ENCODE measurements around the gene CD180.

Gene CD180

DNA sequence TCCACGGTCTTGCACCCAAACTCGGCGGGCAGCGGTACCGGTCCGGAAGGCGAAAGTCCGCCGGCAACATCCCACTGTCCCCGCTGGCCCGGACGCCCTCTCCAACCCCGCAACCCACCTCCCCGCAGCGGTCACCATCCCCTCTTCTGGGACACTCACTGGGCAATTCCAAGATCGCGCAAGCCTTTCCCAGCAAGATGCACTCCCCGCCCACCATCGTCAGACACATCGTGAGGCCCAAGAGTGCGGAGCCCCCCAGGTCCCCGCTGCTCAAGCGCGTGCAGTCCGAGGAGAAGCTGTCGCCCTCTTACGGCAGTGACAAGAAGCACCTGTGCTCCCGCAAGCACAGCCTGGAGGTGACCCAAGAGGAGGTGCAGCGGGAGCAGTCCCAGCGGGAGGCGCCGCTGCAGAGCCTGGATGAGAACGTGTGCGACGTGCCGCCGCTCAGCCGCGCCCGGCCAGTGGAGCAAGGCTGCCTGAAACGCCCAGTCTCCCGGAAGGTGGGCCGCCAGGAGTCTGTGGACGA lies 33.3 kb downstream of the CD180 start:
- Histone ChIP-seq H2BK15ac (ENCODE audit: low read depth, poor library complexity, severe bottlenecking) (no peak overlapping the region), H3K23ac (ENCODE audit: low read length in 2 of 2) (no peak overlapping the region)

DNA sequence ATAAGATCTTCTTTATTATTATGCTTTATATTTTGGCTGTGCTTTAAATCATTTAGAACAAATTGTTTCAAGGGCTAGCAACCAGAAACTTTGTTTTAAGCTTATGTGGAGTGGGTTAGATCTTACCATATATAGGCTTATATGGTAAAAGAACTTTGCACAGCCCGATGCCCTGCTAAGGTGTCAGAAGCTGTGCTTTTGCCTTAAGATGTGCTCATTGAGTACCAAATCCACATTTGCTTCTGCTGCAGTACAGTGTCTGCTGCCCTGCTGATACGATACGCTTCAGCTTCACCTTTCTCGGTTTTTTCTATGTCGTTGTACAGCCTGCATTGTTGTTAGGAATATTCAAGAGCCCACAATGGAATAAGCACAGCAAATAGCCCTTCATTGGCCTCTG lies 34.8 kb downstream of the CD180 start:
- 97% methylated on average over 5 of the region's 5 CpGs for WGBS
- H3K4ac ChIP-seq (ENCODE audit: low read depth in 1 of 2, low read length in 2 of 2): no peak overlapping the region

More for the DNA sequence above, 33.3 kb downstream of the CD180 start:
- no peaks in the 10 kb centered on the region for H3K4me1 ChIP-seq (ENCODE audit: control insufficient read depth, insufficient read depth, low read depth, low read length)
- H2BK12ac ChIP-seq (ENCODE audit: low read length in 2 of 2): no peak overlapping the region
- no peak overlapping the region for H2BK5ac ChIP-seq (ENCODE audit: low read depth, low read length, poor library complexity, severe bottlenecking)
- no peak overlapping the region for H3K14ac ChIP-seq (ENCODE audit: low read length in 2 of 2)
- DNase-seq: no peak
- H3K9me3 ChIP-seq (ENCODE audit: control insufficient read depth, low read length): no peaks in the 10 kb centered on the region
- peaks cover 2% of the 10 kb centered on the region for H3K79me1 ChIP-seq (replicated peaks; ENCODE audit: low read length, poor library complexity, severe bottlenecking)
- no peak overlapping the region for H3K27ac ChIP-seq (ENCODE audit: low read length, poor library complexity, severe bottlenecking)
- H3K18ac ChIP-seq (ENCODE audit: low read depth in 1 of 2, low read length in 2 of 2): no peak overlapping the region
- 98% methylated on average over 44 of the region's 44 CpGs for WGBS
- no peak overlapping the region for H4K8ac ChIP-seq (ENCODE audit: low read length)
- no peak overlapping the region for H3K4ac ChIP-seq (ENCODE audit: low read depth in 1 of 2, low read length in 2 of 2)
- no peak overlapping the region for H4K91ac ChIP-seq (ENCODE audit: low read length)
- H3K4me2 ChIP-seq (ENCODE audit: low read length, poor library complexity, severe bottlenecking): no peak overlapping the region
- H2AFZ ChIP-seq (ENCODE audit: low read depth, low read length): no peak overlapping the region
- no peak overlapping the region for H3K9ac ChIP-seq (ENCODE audit: low read length)
- no peak overlapping the region for H2BK120ac ChIP-seq (ENCODE audit: low read depth, low read length)
- H3K27me3 ChIP-seq (ENCODE audit: control insufficient read depth in 1 of 2, insufficient read depth in 1 of 2, low read length in 2 of 2): no peaks in the 10 kb centered on the region
- H2AK5ac ChIP-seq (ENCODE audit: low read length, severe bottlenecking): no peak overlapping the region
- H3K36me3 ChIP-seq (ENCODE audit: control insufficient read depth in 1 of 2, insufficient read depth in 2 of 2, low read depth in 1 of 2, low read length in 2 of 2): peaks cover 45 to 61% of the 10 kb centered on the region in 2 experiments
- H3K4me3 ChIP-seq (ENCODE audit: insufficient read depth in 1 of 2, low read depth in 1 of 2, low read length in 2 of 2): peak overlapping the region in 1 of 2 experiments; percentile 35

DNA sequence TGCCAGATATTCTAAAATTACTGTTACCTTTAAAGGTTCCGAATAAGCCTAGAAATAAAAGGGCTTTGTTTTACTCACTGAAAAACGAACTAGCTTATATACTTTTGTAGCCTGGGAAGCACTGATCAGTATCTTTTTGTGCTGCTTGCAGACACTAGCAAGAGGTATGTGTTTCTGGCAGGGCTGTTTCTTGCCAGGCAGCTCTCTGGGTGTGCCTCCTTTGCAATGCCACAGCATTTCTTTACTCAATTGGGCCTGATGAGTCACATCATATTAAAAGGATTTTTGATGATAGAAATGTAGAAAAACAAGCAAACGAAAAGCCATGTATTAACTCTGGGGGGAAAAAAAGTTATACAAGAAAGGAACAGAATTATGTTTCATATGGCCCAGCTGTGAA lies 35.6 kb downstream of the CD180 start:
- no peak overlapping the region for H3K4ac ChIP-seq (ENCODE audit: low read depth in 1 of 2, low read length in 2 of 2)
- no peak overlapping the region for H2BK12ac ChIP-seq (ENCODE audit: low read length in 2 of 2)
- no peaks in the 10 kb centered on the region for H3K27me3 ChIP-seq (ENCODE audit: control insufficient read depth in 1 of 2, insufficient read depth in 1 of 2, low read length in 2 of 2)
- no peak overlapping the region for H2BK15ac ChIP-seq (ENCODE audit: low read depth, poor library complexity, severe bottlenecking)
- no peak overlapping the region for H4K8ac ChIP-seq (ENCODE audit: low read length)
- no peak overlapping the region for H3K18ac ChIP-seq (ENCODE audit: low read depth in 1 of 2, low read length in 2 of 2)
- H3K4me3 ChIP-seq (ENCODE audit: insufficient read depth in 1 of 2, low read depth in 1 of 2, low read length in 2 of 2): no peak overlapping the region
- peak overlapping the region; percentile 55 for H3K9ac ChIP-seq (ENCODE audit: low read length)
- H3K79me1 ChIP-seq (replicated peaks; ENCODE audit: low read length, poor library complexity, severe bottlenecking): no peaks in the 10 kb centered on the region
- 91% methylated on average over 3 of the region's 3 CpGs for WGBS
- no peaks in the 10 kb centered on the region for H3K4me1 ChIP-seq (ENCODE audit: control insufficient read depth, insufficient read depth, low read depth, low read length)
- no peak overlapping the region for H3K27ac ChIP-seq (ENCODE audit: low read length, poor library complexity, severe bottlenecking)
- H2AFZ ChIP-seq (ENCODE audit: low read depth, low read length): no peak overlapping the region
- H3K23ac ChIP-seq (ENCODE audit: low read length in 2 of 2): no peak overlapping the region
- no peak overlapping the region for H3K14ac ChIP-seq (ENCODE audit: low read length in 2 of 2)
- H3K4me2 ChIP-seq (ENCODE audit: low read length, poor library complexity, severe bottlenecking): no peak overlapping the region
- no peak for DNase-seq
- no peak overlapping the region for H2AK5ac ChIP-seq (ENCODE audit: low read length, severe bottlenecking)
- H4K91ac ChIP-seq (ENCODE audit: low read length): no peak overlapping the region
- peaks cover 34 to 70% of the 10 kb centered on the region in 2 experiments for H3K36me3 ChIP-seq (ENCODE audit: control insufficient read depth in 1 of 2, insufficient read depth in 2 of 2, low read depth in 1 of 2, low read length in 2 of 2)
- no peak overlapping the region for H2BK120ac ChIP-seq (ENCODE audit: low read depth, low read length)
- H2BK5ac ChIP-seq (ENCODE audit: low read depth, low read length, poor library complexity, severe bottlenecking): no peak overlapping the region
- H3K9me3 ChIP-seq (ENCODE audit: control insufficient read depth, low read length): no peaks in the 10 kb centered on the region

More for the DNA sequence above, 34.8 kb downstream of the CD180 start:
- no peaks in the 10 kb centered on the region for H3K4me1 ChIP-seq (ENCODE audit: control insufficient read depth, insufficient read depth, low read depth, low read length)
- no peak overlapping the region for H3K9ac ChIP-seq (ENCODE audit: low read length)
- H3K9me3 ChIP-seq (ENCODE audit: control insufficient read depth, low read length): no peaks in the 10 kb centered on the region
- H2AFZ ChIP-seq (ENCODE audit: low read depth, low read length): no peak overlapping the region
- H4K8ac ChIP-seq (ENCODE audit: low read length): no peak overlapping the region
- no peak overlapping the region for H3K23ac ChIP-seq (ENCODE audit: low read length in 2 of 2)
- H3K14ac ChIP-seq (ENCODE audit: low read length in 2 of 2): no peak overlapping the region
- H4K91ac ChIP-seq (ENCODE audit: low read length): no peak overlapping the region
- H2BK120ac ChIP-seq (ENCODE audit: low read depth, low read length): no peak overlapping the region
- no peak overlapping the region for H3K4me3 ChIP-seq (ENCODE audit: insufficient read depth in 1 of 2, low read depth in 1 of 2, low read length in 2 of 2)
- H3K36me3 ChIP-seq (ENCODE audit: control insufficient read depth in 1 of 2, insufficient read depth in 2 of 2, low read depth in 1 of 2, low read length in 2 of 2): peaks cover 42 to 62% of the 10 kb centered on the region in 2 experiments
- no peak overlapping the region for H3K4me2 ChIP-seq (ENCODE audit: low read length, poor library complexity, severe bottlenecking)
- no peak overlapping the region for H2BK5ac ChIP-seq (ENCODE audit: low read depth, low read length, poor library complexity, severe bottlenecking)
- no peaks in the 10 kb centered on the region for H3K27me3 ChIP-seq (ENCODE audit: control insufficient read depth in 1 of 2, insufficient read depth in 1 of 2, low read length in 2 of 2)
- peaks cover 2% of the 10 kb centered on the region for H3K79me1 ChIP-seq (replicated peaks; ENCODE audit: low read length, poor library complexity, severe bottlenecking)
- no peak overlapping the region for H2BK12ac ChIP-seq (ENCODE audit: low read length in 2 of 2)
- DNase-seq: no peak
- H2AK5ac ChIP-seq (ENCODE audit: low read length, severe bottlenecking): no peak overlapping the region
- no peak overlapping the region for H3K27ac ChIP-seq (ENCODE audit: low read length, poor library complexity, severe bottlenecking)
- H3K18ac ChIP-seq (ENCODE audit: low read depth in 1 of 2, low read length in 2 of 2): no peak overlapping the region
- no peak overlapping the region for H2BK15ac ChIP-seq (ENCODE audit: low read depth, poor library complexity, severe bottlenecking)

DNA sequence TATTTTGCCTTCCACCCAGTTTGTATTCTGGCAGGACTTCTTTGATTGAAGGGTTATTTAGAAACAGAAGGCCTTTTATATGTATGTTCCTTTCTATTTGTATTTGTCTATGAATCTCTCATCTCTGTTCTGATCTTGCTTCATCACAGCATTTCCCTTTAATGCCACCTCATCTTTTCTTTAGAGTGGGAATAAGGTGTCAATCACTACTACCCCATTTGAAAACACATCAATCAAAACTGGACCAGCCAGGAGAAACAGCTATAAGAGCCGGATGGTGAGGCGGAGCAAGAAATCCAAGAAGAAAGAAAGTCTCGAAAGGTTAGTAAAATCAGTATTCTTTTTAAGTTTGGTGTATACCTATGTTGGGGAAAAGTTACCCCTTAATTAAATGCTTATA lies 36.3 kb downstream of the CD180 start:
- Histone ChIP-seq H4K91ac (ENCODE audit: low read length) (no peak overlapping the region), H3K18ac (ENCODE audit: low read depth in 1 of 2, low read length in 2 of 2) (no peak overlapping the region), H3K4ac (ENCODE audit: low read depth in 1 of 2, low read length in 2 of 2) (no peak overlapping the region), H3K9ac (ENCODE audit: low read length) (peak overlapping the region; percentile 55), H3K27ac (ENCODE audit: low read length, poor library complexity, severe bottlenecking) (no peak overlapping the region), H3K79me1 (replicated peaks; ENCODE audit: low read length, poor library complexity, severe bottlenecking) (no peaks in the 10 kb centered on the region), H3K4me2 (ENCODE audit: low read length, poor library complexity, severe bottlenecking) (no peak overlapping the region), H2BK120ac (ENCODE audit: low read depth, low read length) (no peak overlapping the region), H3K23ac (ENCODE audit: low read length in 2 of 2) (no peak overlapping the region), H2AK5ac (ENCODE audit: low read length, severe bottlenecking) (no peak overlapping the region), H3K4me3 (ENCODE audit: insufficient read depth in 1 of 2, low read depth in 1 of 2, low read length in 2 of 2) (no peak overlapping the region), H4K8ac (ENCODE audit: low read length) (no peak overlapping the region), H2BK15ac (ENCODE audit: low read depth, poor library complexity, severe bottlenecking) (no peak overlapping the region), H3K9me3 (ENCODE audit: control insufficient read depth, low read length) (no peaks in the 10 kb centered on the region), H3K4me1 (ENCODE audit: control insufficient read depth, insufficient read depth, low read depth, low read length) (no peaks in the 10 kb centered on the region), H3K36me3 (ENCODE audit: control insufficient read depth in 1 of 2, insufficient read depth in 2 of 2, low read depth in 1 of 2, low read length in 2 of 2) (peaks cover 30 to 69% of the 10 kb centered on the region in 2 experiments), H2BK12ac (ENCODE audit: low read length in 2 of 2) (no peak overlapping the region), H3K27me3 (ENCODE audit: control insufficient read depth in 1 of 2, insufficient read depth in 1 of 2, low read length in 2 of 2) (no peaks in the 10 kb centered on the region), H2AFZ (ENCODE audit: low read depth, low read length) (no peak overlapping the region), H2BK5ac (ENCODE audit: low read depth, low read length, poor library complexity, severe bottlenecking) (no peak overlapping the region), H3K14ac (ENCODE audit: low read length in 2 of 2) (no peak overlapping the region)
- WGBS: 100% methylated on average over 3 of the region's 3 CpGs
- no peak for DNase-seq
